GM12878 (cell line): ENCODE data around the gene SOX6. TPM values are rescaled to one million over a fixed set of nuclear protein-coding genes. Genes with fewer than 3 reads are reported as not detected.

Experiments
- ATAC-seq: fragments of 200-7000 bp; cut with Tn5 transposase; 3 replicates; pipeline ENCODE4 v1.9.1; 2020; ENCODE audit warnings: mild to moderate bottlenecking, moderate library complexity
- BruUV-seq: library from RNA; stranded (reverse); fragments of 400-500 nt; replicated peaks from 2 replicates; lab custom pipeline; 2021; lab: Mats Ljungman, UMichigan
- CTCF ChIA-PET: fragments of 300-600 bp; sonication (Branson Sonifier 250); formaldehyde crosslinking; extraction: SDS; loops from one replicate; lab custom pipeline; 2021; ENCODE audit warnings: inconsistent platforms; lab: Yijun Ruan, JAX
- POLR2A ChIA-PET: fragments of 350-600 bp; formaldehyde crosslinking; extraction: SDS; loops from one replicate; lab custom pipeline; 2021; ENCODE audit warnings: inconsistent platforms; lab: Charles Lee
- RAD21 ChIA-PET: fragments of 300-600 bp; sonication (Branson Sonifier 250); formaldehyde crosslinking; loops from one replicate; lab custom pipeline; 2023; ENCODE audit warnings: antibody characterized with exemption; ENCODE audit not compliant: unreplicated experiment; lab: Charles Lee
- SMC1A ChIA-PET: fragments of 300-600 bp; sonication (Branson Sonifier 250); formaldehyde crosslinking; loops from one replicate; lab custom pipeline; 2023; ENCODE audit not compliant: unreplicated experiment, uncharacterized antibody; lab: Charles Lee
- DNase-seq: peaks from one replicate; pipeline ENCODE4 v3.0.0-alpha.2; 2011; ENCODE audit warnings: low read depth, low spot score
- FAIRE-seq: peaks from 3 replicates; lab custom pipeline; 2011; peaks lifted over from hg19 to GRCh38; lab: Jason Lieb, UNC
- H2AFZ ChIP-seq: 2 replicates; pipeline ENCODE4 v1.6.0; 2011; ENCODE audit warnings: low read depth, low read length, control low read depth; ENCODE audit not compliant: control insufficient read depth
- H3K27ac ChIP-seq: 2 replicates; pipeline ENCODE4 v1.5.1; 2011; ENCODE audit warnings: control low read depth; ENCODE audit not compliant: control insufficient read depth, insufficient read depth
- H3K27me3 ChIP-seq, 2 experiments: replicated peaks in 1 of 2; 2 replicates each; pipeline versions ENCODE4 v1.6.0 to v1.6.1; 2011; ENCODE audit warnings: low read length in 1 of 2; ENCODE audit not compliant: control insufficient read depth in 2 of 2, insufficient read depth in 2 of 2
- H3K36me3 ChIP-seq, 2 experiments: 2 replicates each; pipeline ENCODE4 v1.5.1; 2011; ENCODE audit warnings: low read length in 1 of 2; ENCODE audit not compliant: control insufficient read depth in 2 of 2, insufficient read depth in 2 of 2
- H3K4me1 ChIP-seq: 2 replicates; pipeline ENCODE4 v1.6.1; 2011; ENCODE audit warnings: mild to moderate bottlenecking, low read length, moderate library complexity, mixed read lengths; ENCODE audit not compliant: control insufficient read depth, insufficient read depth
- H3K4me2 ChIP-seq: 2 replicates; pipeline ENCODE4 v1.6.0; 2011; ENCODE audit warnings: control low read depth; ENCODE audit not compliant: control insufficient read depth, insufficient read depth
- H3K4me3 ChIP-seq: fragments of 200-600 bp; sonication (generic); 2 replicates; pipeline ENCODE4 v1.5.1; 2016
- H3K79me2 ChIP-seq: 2 replicates; pipeline ENCODE4 v1.6.0; 2011; ENCODE audit warnings: low read length; ENCODE audit not compliant: control insufficient read depth, insufficient read depth
- H3K9ac ChIP-seq: 2 replicates; pipeline ENCODE4 v1.8.0; 2011; ENCODE audit warnings: low read length, control low read depth, mixed read lengths; ENCODE audit not compliant: control insufficient read depth, insufficient read depth
- H3K9me3 ChIP-seq: replicated peaks from 3 replicates; pipeline ENCODE4 v1.5.1; 2011; ENCODE audit warnings: mild to moderate bottlenecking, low read length; ENCODE audit not compliant: control insufficient read depth, insufficient read depth
- H4K20me1 ChIP-seq: 2 replicates; pipeline ENCODE4 v1.6.0; 2011; ENCODE audit not compliant: control insufficient read depth, insufficient read depth
- ATF7 ChIP-seq: fragments of 450-650 bp; IDR thresholded peaks from 2 replicates; pipeline ENCODE4 v1.6.1; 2016; ENCODE audit warnings: low read depth, mild to moderate bottlenecking
- CEBPB ChIP-seq, 2 experiments: fragments of 150-350 bp in 1 of 2; IDR thresholded peaks; 2 replicates each; pipeline ENCODE4 v1.6.1; 2012 to 2014; ENCODE audit warnings: low read depth in 2 of 2, low read length in 2 of 2, borderline replicate concordance in 1 of 2, inconsistent platforms in 1 of 2
- FOS ChIP-seq: IDR thresholded peaks from 3 replicates; pipeline ENCODE4 v1.6.1; 2011; ENCODE audit warnings: borderline replicate concordance; ENCODE audit not compliant: insufficient read length; ENCODE audit errors: extremely low read depth
- WGBS: methylation state at CpG from one replicate; pipeline ENCODE4 v1.1.6; 2016; ENCODE audit warnings: low lambda C conversion rate; ENCODE audit not compliant: insufficient replicate concordance, insufficient coverage; ENCODE audit errors: missing lambda C conversion rate; 5-methylcytosine and 5-hydroxymethylcytosine counted together
- in situ Hi-C: fragments of 300-500 bp; cut with MboI; formaldehyde crosslinking; loops from 9 replicates; pipeline ENCODE4 v1.14.3; 2018; ENCODE audit warnings: mixed read lengths
- intact Hi-C: fragments of 100-400 bp; cut with micrococcal nuclease; formaldehyde crosslinking; loops from one replicate; pipeline ENCODE4 v1.14.2; 2022; ENCODE audit not compliant: unreplicated experiment
- polyA plus RNA-seq, 11 experiments: library from polyadenylated mRNA; depleted of rRNA in 4 of 11; unstranded in 6 of 11; stranded (reverse) in 5 of 11; fragments of >200 nt; fragmentation: Nextera tagmentation in 4 of 11; fragmentation: Illumina TruSeq in 1 of 11; extraction: Ambion mirVana in 4 of 11; extraction: Trizol in 1 of 11; gene quantifications; 1 replicate in 1 of 11; 2 replicates in 10 of 11; pipeline versions ENCODE4 v1.2.1 to v1.2.3, GENCODE V29; 2011 to 2016; ENCODE audit warnings: inconsistent platforms in 2 of 11, missing spikeins in 2 of 11, low read depth in 1 of 11
- total RNA-seq, 4 experiments: library from RNA; depleted of rRNA in 3 of 4; stranded (reverse); fragments of >200 nt in 3 of 4; fragmentation: Illumina TruSeq in 1 of 4; extraction: Trizol in 1 of 4; gene quantifications; 2 replicates each; pipeline versions ENCODE4 v1.2.1 to v1.2.3, GENCODE V29; 2013 to 2021
- TF ChIP-seq, protein P1 (sequence below): fragments of 450-650 bp; IDR thresholded peaks from 2 replicates; pipeline ENCODE4 v1.6.1; 2016; ENCODE audit warnings: mild to moderate bottlenecking

SOX6 gene
- total and polyA plus RNA-seq, 10 of the 15 experiments (the other 5 are each of a cell fraction or from before 2014, with no cell fraction given) = 0.03 to 0.71 (median 0.29) TPM; not detected in 4

DNA sequence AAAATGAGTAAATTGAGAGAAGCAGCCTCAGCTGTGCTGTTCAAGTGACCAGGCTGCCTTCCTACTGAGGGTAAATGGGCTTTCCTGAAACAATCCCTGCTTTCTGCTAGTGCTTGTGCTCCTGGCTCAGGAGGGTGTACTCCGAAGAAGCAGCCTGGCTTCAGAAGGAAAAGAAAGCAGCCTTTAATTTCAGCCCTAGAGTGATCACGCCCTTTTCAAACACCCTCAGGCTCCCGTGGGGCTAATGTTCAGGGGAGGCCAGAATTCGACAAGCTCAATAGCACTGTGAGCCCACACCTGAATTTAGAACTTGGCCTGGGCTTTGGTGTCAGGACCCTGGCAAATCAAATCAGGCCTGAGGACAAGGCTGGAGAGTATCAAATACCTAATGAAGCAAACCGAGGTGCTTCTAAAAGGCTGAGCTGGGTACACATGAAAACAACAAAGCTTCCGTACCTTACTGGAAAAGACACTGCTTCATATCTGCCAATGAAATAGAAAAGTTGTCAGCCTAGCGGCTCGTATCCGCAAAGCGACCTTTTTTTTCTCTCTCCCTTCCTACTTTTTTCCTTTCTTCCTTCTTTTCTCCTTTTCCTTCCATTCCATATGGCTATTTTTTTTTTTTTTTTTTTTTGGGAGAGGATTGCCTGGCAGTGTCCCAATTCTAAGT is 387.8 kb downstream of the SOX6 start:
- no TSS peak for BruUV-seq
- TF ChIP-seq, protein P1, sequence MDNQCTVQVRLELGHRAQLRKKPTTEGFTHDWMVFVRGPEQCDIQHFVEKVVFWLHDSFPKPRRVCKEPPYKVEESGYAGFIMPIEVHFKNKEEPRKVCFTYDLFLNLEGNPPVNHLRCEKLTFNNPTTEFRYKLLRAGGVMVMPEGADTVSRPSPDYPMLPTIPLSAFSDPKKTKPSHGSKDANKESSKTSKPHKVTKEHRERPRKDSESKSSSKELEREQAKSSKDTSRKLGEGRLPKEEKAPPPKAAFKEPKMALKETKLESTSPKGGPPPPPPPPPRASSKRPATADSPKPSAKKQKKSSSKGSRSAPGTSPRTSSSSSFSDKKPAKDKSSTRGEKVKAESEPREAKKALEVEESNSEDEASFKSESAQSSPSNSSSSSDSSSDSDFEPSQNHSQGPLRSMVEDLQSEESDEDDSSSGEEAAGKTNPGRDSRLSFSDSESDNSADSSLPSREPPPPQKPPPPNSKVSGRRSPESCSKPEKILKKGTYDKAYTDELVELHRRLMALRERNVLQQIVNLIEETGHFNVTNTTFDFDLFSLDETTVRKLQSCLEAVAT = peak; percentile 72
- no peak for TF ChIP-seq FOS
- RAD21 ChIA-PET = interaction anchor here (0.7 to 0.9 kb wide), 2 partner anchors 24 to 66 kb away, joined by 3 read pairs; no protein-coding TSS in a partner anchor

DNA sequence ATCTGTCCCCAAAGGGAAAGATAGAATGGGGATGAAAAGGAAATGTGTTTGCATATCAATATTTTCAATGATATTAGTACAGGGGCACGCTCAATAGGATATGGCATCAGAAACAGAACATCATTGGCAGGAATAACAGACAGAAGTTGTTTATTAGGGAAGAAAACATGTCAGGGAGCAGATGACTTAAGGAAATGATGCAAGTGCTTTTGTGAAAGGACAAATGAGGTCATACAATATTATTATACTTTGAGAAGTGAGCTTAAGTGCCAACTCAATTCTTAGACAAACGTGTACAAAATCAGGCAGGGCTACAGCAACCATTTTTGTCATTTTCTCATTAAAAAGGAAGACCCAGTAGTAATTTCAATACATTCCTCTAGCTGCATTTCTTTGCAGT is 388.4 kb downstream of the SOX6 start:
- H3K4me1 ChIP-seq = no peaks in the 10 kb centered on the region
- CTCF ChIA-PET = interaction anchor here (1.4 kb wide), 1 partner anchor 20 kb away, joined by 5 read pairs; no protein-coding TSS in a partner anchor
- no TSS peak for BruUV-seq
- no peak overlapping the region for H3K9ac ChIP-seq
- 60% methylated on average over 2 of the region's 2 CpGs for WGBS
- intact Hi-C loops (no loop called here), in situ Hi-C loops (no loop called here)
- no peak overlapping the region for H3K4me3 ChIP-seq
- H3K4me2 ChIP-seq = no peak overlapping the region
- H4K20me1 ChIP-seq = no peaks in the 10 kb centered on the region
- ATAC-seq (no peak), DNase-seq (no peak), FAIRE-seq (no peak)
- H2AFZ ChIP-seq = no peak overlapping the region
- H3K9me3 ChIP-seq = no peaks in the 10 kb centered on the region
- H3K27ac ChIP-seq = no peak overlapping the region
- H3K27me3 ChIP-seq = no peaks in the 10 kb centered on the region
- no peaks in the 10 kb centered on the region for H3K79me2 ChIP-seq
- SMC1A ChIA-PET = interaction anchor here (1.1 to 1.9 kb wide), 2 partner anchors 13 to 20 kb away, joined by 3 to 5 read pairs; no protein-coding TSS in a partner anchor
- POLR2A ChIA-PET = interaction anchor here (0.7 kb wide), 1 partner anchor 14 kb away, joined by 3 read pairs; no protein-coding TSS in a partner anchor
- RAD21 ChIA-PET = interaction anchor here (0.9 kb wide), 1 partner anchor 23 kb away, joined by 3 read pairs; no protein-coding TSS in a partner anchor
- H3K36me3 ChIP-seq = no peaks in the 10 kb centered on the region
- TF ChIP-seq ATF7 (peak; percentile 22; the same call in 1 of the 2 replicates), CEBPB (IDR thresholded peaks at IDR 0.05; ENCODE audit: borderline replicate concordance in 1 of 2, low read depth in 2 of 2, low read length in 2 of 2) (no peak)

More for the DNA sequence above, 387.8 kb downstream of the SOX6 start:
- no peak for FAIRE-seq
- Histone ChIP-seq H3K79me2 (no peaks in the 10 kb centered on the region), H3K4me2 (peak overlapping the region; percentile 56; the same call in 1 of the 2 replicates), H4K20me1 (no peaks in the 10 kb centered on the region), H3K4me1 (no peaks in the 10 kb centered on the region), H3K9me3 (no peaks in the 10 kb centered on the region), H3K4me3 (no peak overlapping the region), H3K27ac (no peak overlapping the region), H2AFZ (peak overlapping the region; percentile 31; the same call in 1 of the 2 replicates), H3K9ac (no peak overlapping the region), H3K27me3 (no peaks in the 10 kb centered on the region), H3K36me3 (no peaks in the 10 kb centered on the region)
- SMC1A ChIA-PET = interaction anchor here (1.9 kb wide), 1 partner anchor 19 kb away, joined by 5 read pairs; no protein-coding TSS in a partner anchor
- intact Hi-C loops (no loop called here), in situ Hi-C loops (no loop called here)
- WGBS = 57% methylated on average over 10 of the region's 10 CpGs
- ATAC-seq = no peak
- CTCF ChIA-PET = interaction anchor here (0.6 to 2.1 kb wide), 5 partner anchors 11 to 657 kb away, joined by 3 to 6 read pairs (median 4); no protein-coding TSS in a partner anchor
- POLR2A ChIA-PET = interaction anchor here (0.7 kb wide), 1 partner anchor 15 kb away, joined by 3 read pairs; no protein-coding TSS in a partner anchor
- no peak for DNase-seq
